ENCODE measurements around the gene MED25. TPM values are rescaled to one million over a fixed set of nuclear protein-coding genes. Genes with fewer than 3 reads are reported as not detected.

MED25 gene
- total and polyA plus RNA-seq, 9 of the 15 experiments (the other 6 are each of a cell fraction or from before 2014, with no cell fraction given) = 4.1 to 93.9 (median 19.3) TPM

DNA sequence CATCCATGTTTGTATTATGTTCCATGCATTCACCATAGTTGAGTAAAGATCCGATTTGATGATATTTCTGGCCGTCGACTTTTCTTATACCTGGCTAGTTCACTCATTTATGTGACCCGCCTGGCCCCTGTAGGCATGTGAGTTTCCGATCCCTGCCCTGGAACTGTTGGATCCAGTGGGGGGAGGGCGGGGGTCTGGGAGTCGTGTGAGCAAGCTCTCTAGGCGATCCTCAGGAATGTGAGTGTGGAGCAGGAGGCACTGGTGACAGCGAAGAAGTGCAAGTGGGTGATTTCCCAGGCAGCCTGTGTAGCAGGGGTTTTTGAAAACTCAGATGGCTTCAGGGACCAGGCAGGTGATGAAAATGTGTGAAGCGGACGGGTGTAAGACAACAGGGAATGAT, 22.2 kb downstream of the MED25 start (continued):
- TF ChIP-seq DLX4 (CRISPR knock-in tag; IDR thresholded peaks at IDR 0.05) (no peak), ARID2 (IDR thresholded peaks at IDR 0.05) (no peak), PCBP1 (IDR thresholded peaks at IDR 0.05; ENCODE audit: low read depth, low read length, poor library complexity, severe bottlenecking) (no peak), ZBTB8A (IDR thresholded peaks at IDR 0.05; ENCODE audit: partially characterized antibody) (no peak), KAT8 (IDR thresholded peaks at IDR 0.05; ENCODE audit: low read depth) (no peak)

DNA sequence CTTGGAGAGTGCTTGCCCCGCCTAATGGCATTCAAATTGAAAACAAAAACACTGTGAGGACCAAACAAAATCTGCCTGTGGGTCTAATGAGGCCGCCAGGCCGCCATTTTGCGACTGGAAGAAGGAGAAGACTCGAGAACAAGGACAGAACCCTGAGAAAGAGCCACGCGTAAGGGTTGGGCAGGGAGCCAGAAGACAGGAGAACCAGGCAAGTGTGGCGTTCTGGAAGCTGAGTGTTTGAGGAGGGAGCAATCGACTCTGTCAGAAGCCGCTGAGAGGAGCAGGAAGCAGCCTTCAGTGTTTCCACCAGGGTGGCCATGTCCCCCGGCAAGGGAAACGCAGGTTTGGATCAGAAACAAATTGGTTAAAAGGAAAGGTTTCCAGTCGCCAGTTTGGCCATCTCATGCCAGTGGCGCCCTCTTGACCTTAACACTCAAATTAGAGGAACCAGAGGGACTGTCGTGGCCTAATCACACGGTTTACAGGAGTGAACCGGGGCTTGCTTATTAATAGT, 22.7 kb downstream of the MED25 start:
- H3K4me1 ChIP-seq (replicated peaks in 1 of 2; ENCODE audit: control insufficient read depth in 2 of 2, insufficient read depth in 2 of 2, low read length in 2 of 2) = peaks cover 0 to 18% of the 10 kb centered on the region in 2 experiments; a peak in 2 of 5 replicates
- ChIA-PET CTCF (ENCODE audit: low intra/inter-chr PET ratio) (no interaction called here), POLR2A (interaction anchor here (2.2 kb wide), 1 partner anchor 9 kb away, joined by 7 read pairs; no protein-coding TSS in a partner anchor)
- no peaks in the 10 kb centered on the region for H4K20me1 ChIP-seq (replicated peaks; ENCODE audit: control insufficient read depth, insufficient read depth, low read length)
- intact Hi-C loops (cut with micrococcal nuclease) = no loop called here
- FAIRE-seq = no peak
- 78% methylated on average over 17 of the region's 17 CpGs for WGBS (ENCODE audit: insufficient coverage, low coverage, missing lambda C conversion rate)
- H3K27me3 ChIP-seq (ENCODE audit: control insufficient read depth in 2 of 2, insufficient read depth in 2 of 2, low read length in 2 of 2) = no peaks in the 10 kb centered on the region
- no TSS peak for BruUV-seq (replicated peaks)
- no peak overlapping the region for H2AFZ ChIP-seq (ENCODE audit: low read depth, low read length)
- in situ Hi-C loops (cut with MboI) = no loop called here
- peak overlapping the region in 1 of 2 experiments; percentile 70; a peak in 2 of 4 replicates for H3K9ac ChIP-seq (ENCODE audit: insufficient read depth in 1 of 2, low read depth in 2 of 2, low read length in 2 of 2)
- H3K9me3 ChIP-seq (replicated peaks; ENCODE audit: control insufficient read depth, insufficient read depth, low read depth, low read length) = no peaks in the 10 kb centered on the region
- no peak overlapping the region; the same call in 2 of the 3 replicates for H3K27ac ChIP-seq (ENCODE audit: extremely low read depth, low read depth, low read length)
- DNase-seq (ENCODE audit: extremely low read depth in 1 of 4, low spot score in 3 of 4) = no peak
- no peak overlapping the region for H3K4me2 ChIP-seq (ENCODE audit: insufficient read depth, low read length)
- ATAC-seq = no peak
- H3K36me3 ChIP-seq (ENCODE audit: control insufficient read depth, insufficient read depth, low read length) = peaks cover 51% of the 10 kb centered on the region
- peaks cover 2% of the 10 kb centered on the region for H3K9me1 ChIP-seq (ENCODE audit: control insufficient read depth, insufficient read depth, low read length)
- no peak overlapping the region for H3K4me3 ChIP-seq
- no peaks in the 10 kb centered on the region for H3K79me2 ChIP-seq (ENCODE audit: control insufficient read depth, insufficient read depth, low read length)
- TF ChIP-seq ZNF197 (CRISPR knock-in tag; IDR thresholded peaks at IDR 0.05; ENCODE audit: low read depth) (no peak), CTBP1 (IDR thresholded peaks at IDR 0.05; ENCODE audit: borderline replicate concordance) (no peak), EZH2 (IDR thresholded peaks at IDR 0.05; ENCODE audit: borderline replicate concordance, low read depth, low read length) (no peak), YY1 (IDR thresholded peaks at IDR 0.05; ENCODE audit: borderline replicate concordance in 1 of 3, control insufficient read depth in 1 of 3, extremely low read depth in 1 of 3, insufficient read depth in 3 of 3, insufficient read length in 1 of 3, insufficient replicate concordance in 2 of 3, low read depth in 1 of 3, low read length in 2 of 3) (peak in 1 of 3 experiments; percentile 24), ELF4 (CRISPR knock-in tag; IDR thresholded peaks at IDR 0.05) (no peak), ZBTB11 (CRISPR knock-in tag; IDR thresholded peaks at IDR 0.05) (no peak), RBFOX2 (IDR thresholded peaks at IDR 0.05; ENCODE audit: low read depth, low read length) (no peak)

All from K562 (cell line).